Bone marrow (tissue), 2 donors: ENCODE measurements around the gene DDX39B.
"Not testable (repeated sequence)": the region's sequence is repeated elsewhere in the genome, so short reads cannot be mapped to it uniquely, and the experiment has no call there.

Experiments used
- DNase-seq, 2 donors: peaks; one replicate each; lab custom pipeline; 2025; lab: John Stamatoyannopoulos, UW

Gene DDX39B

DNA sequence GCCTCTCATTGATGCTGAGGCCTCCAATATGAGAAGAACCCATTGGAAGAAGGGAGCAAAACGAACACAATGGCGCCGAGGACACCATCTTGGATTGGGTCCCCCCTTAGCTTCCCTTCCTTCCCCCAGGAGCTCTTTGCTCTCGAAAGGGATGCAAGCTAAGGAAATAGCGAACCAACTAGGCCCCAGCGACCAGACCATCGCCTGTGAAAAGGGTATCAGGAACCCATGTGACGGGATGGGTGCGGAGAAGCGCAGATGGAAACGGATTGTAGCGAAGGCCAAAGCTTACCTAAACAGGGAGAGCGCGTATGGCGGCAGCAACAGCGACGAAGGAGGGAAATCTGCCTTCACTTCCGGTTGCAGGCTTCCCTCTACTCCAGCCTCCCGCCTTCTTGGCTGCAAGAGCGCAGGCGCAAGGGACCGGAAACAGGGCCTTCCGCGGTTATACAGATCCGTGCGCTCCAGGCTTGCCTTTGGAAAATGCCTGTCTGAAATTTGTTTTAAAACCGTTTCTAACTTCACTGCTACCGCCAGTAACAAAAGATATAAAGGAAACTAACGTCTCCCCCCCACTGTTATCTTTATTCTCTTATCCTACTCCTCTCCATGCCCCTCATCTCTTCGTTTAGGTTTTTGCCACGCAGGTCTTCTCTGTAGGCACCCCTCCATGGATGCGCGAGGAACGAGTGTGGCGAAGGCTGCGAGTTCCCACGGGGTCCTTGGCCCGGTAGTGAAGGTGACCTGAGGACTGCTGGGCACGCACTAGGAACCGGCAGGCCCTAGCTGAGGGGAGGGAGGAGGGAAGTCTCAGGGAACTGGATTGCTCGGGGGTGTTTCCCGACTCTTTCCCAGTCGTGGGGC, at the start of gene DDX39B:
TSS of gene DDX39B (minus strand) at position 346 of the 864 bp plus-strand sequence. CDS start 1,471 bp downstream, outside the sequence.
- DNase-seq, result peak; percentile 88 to 92

DNA sequence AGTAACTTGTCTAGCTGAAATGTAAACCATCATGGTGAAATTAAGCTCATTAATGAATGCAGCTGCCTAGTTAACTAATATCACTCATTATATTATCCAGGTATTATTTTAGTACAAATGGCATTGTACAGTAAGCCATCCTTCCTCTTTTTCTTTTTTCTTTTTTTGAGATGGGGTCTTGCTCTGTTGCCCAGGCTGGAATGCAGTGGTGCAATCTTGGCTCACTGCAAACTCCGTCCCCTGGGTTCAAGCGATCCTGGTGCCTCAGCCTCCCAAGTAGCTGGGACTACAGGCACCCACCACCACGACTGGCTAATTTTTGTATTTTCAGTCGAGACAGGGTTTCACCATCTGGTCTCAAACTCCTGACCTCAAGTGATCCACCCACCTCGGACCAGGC, 48.9 kb upstream of the DDX39B start:
- DNase-seq, result not testable (repeated sequence)

GRCh38 chr6:31588871-31589650, 47.3 kb upstream of the DDX39B start:
- no peak for DNase-seq

- DNase-seq, result no peak
Observed at GRCh38 chr6:31587791-31588777, 46.3 kb upstream of the DDX39B start.

- DNase-seq, result peak; percentile 45 to 92
Observed at GRCh38 chr6:31586599-31587281, 44.9 kb upstream of the DDX39B start.

GRCh38 chr6:31586008-31586407, 44.2 kb upstream of the DDX39B start, which contains the start of gene LST1:
TSS of gene LST1 (plus strand) at chr6:31586277. CDS start at chr6:31587300, 1,023 bp downstream.
- DNase-seq, result peak in 1 of 2 donors; percentile 65

- no peak for DNase-seq
Observed at GRCh38 chr6:31585491-31585890, 43.7 kb upstream of the DDX39B start.

DNA sequence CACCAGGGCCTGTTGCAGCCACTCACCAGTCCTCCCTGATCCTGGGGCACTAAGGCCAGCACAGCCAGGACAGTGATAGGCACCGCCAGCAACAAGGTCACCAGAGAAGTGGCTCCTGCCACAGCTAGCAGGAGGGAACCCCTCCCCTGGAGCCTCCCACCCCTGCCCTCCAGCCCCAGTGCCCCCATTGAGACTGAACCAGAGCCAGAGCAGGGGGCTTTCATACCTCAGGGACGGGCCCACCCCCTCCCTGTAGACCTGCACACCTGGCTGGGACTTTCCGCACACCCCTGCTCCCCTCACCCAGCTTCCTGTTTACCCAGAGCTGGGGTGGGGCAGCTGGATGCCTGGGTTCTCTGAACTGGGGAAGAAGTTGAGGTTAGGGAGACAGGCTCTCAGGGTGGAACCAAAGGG, 40.4 kb upstream of the DDX39B start, which contains the start of gene LTB:
TSS of gene LTB (minus strand) at position 195 of the 414 bp plus-strand sequence. CDS start at position 188, 7 bp downstream.
- no peak for DNase-seq

DNA sequence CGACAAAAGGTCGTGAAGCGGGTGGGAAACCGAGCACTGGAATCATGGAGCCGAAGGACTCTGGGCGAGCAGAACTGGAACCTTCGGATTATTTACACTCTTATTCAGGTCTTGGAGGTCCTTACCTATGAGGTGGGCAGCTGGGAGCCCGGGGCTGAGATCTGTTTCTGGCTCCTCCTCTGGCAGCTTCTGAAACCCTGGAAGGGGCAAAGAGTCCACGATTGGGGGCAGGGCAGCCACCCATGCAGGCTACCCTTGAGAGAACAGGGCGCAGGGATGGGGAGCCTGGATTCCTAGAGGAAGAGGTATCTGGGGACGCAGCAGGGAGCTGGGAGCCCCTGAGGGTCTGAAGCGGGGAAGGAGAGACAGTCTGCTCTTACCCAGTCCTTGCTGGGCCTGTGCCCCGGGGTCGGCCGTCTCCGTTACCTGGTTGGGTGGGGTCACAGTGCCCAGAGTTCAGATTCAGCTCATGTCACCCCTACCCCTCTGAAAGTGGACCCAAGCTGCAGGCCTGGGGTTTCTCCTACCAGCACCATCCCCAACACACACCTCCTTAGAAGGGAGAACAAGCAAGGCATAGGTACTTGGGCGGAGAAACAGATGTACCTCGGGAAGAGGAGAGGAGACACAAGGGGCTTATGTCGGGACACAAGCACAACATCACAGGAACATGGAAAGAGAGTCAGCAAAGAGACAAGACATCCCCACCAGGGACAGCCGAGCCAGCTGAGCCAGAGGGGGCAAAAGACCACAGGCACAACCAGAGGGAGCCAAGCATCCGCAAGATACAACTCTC, 39.8 kb upstream of the DDX39B start:
- no peak for DNase-seq

GRCh38 chr6:31580807-31581433, 39.1 kb upstream of the DDX39B start:
- DNase-seq, result peak; percentile 43 to 72

GRCh38 chr6:31580438-31580740, 38.6 kb upstream of the DDX39B start:
- DNase-seq, result no peak

GRCh38 chr6:31579546-31580437, 38.0 kb upstream of the DDX39B start:
- DNase-seq, result no peak

- no peak for DNase-seq
Observed at GRCh38 chr6:31579119-31579505, 37.3 kb upstream of the DDX39B start.

DNA sequence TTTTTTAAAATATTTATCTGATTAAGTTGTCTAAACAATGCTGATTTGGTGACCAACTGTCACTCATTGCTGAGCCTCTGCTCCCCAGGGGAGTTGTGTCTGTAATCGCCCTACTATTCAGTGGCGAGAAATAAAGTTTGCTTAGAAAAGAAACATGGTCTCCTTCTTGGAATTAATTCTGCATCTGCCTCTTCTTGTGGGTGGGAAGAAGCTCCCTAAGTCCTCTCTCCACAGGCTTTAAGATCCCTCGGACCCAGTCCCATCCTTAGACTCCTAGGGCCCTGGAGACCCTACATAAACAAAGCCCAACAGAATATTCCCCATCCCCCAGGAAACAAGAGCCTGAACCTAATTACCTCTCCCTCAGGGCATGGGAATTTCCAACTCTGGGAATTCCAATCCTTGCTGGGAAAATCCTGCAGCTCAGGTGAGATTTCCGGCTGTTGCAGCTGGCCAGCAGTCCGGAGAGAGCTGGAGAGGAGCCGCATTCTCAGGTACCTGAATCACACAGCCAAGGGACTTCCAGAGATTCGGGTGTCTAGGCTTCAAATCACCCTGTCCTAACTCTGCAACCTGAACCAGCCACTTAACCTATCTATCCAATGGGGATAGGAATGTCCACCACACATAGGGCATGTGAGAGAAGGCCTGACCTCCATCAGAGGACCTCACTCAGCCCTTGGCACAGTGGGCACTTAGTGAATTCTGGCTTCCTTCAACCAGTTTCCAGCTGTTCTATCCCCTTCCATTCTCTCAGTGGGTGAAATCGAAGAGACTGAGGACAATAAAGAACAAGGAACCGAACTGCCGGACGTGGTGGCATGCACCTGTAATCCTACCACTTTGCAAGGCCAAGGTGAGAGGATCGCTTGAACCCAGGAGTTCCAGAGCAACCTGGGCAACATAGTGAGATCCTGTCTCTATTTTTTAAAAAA, 36.6 kb upstream of the DDX39B start:
- no peak for DNase-seq

DNA sequence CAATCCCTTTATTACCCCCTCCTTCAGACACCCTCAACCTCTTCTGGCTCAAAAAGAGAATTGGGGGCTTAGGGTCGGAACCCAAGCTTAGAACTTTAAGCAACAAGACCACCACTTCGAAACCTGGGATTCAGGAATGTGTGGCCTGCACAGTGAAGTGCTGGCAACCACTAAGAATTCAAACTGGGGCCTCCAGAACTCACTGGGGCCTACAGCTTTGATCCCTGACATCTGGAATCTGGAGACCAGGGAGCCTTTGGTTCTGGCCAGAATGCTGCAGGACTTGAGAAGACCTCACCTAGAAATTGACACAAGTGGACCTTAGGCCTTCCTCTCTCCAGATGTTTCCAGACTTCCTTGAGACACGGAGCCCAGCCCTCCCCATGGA, 35.8 kb upstream of the DDX39B start:
- DNase-seq, result no peak

- DNase-seq, result no peak
Observed at GRCh38 chr6:31576897-31577578, 35.2 kb upstream of the DDX39B start.
